SH-SY5Y (cell line): Measurements from ENCODE around the gene BMP2K.

Source experiments
- GATA2 ChIP-seq: IDR thresholded peaks from 2 replicates; pipeline ENCODE4 v1.6.1; 2011; ENCODE audit warnings: mild to moderate bottlenecking, low read depth, low read length
- GATA3 ChIP-seq: IDR thresholded peaks from 2 replicates; pipeline ENCODE4 v1.6.1; 2011; ENCODE audit warnings: low read depth, mild to moderate bottlenecking, low read length, moderate library complexity

BMP2K gene

GRCh38 chr4:78776079-78776728 lies at the start of gene BMP2K:
Gene BMP2K (plus strand): TSS chr4:78776350. CDS start chr4:78776544, 194 bp downstream.
- no peak for TF ChIP-seq GATA2
- TF ChIP-seq GATA3, result no peak

GRCh38 chr4:78726546-78726945 lies 49.6 kb upstream of the BMP2K start:
- TF ChIP-seq GATA2 (no peak), GATA3 (no peak)

GRCh38 chr4:78732332-78733104 lies 43.6 kb upstream of the BMP2K start:
- TF ChIP-seq GATA3 (no peak), GATA2 (no peak)

- no peak for TF ChIP-seq GATA2
- no peak for TF ChIP-seq GATA3
Observed at GRCh38 chr4:78734441-78735162, 41.5 kb upstream of the BMP2K start.

GRCh38 chr4:78735697-78736096 lies 40.5 kb upstream of the BMP2K start:
- TF ChIP-seq GATA3, result no peak
- TF ChIP-seq GATA2, result no peak

GRCh38 chr4:78737035-78737434 lies 39.1 kb upstream of the BMP2K start:
- TF ChIP-seq GATA3, result no peak
- no peak for TF ChIP-seq GATA2

- TF ChIP-seq GATA3 (no peak), GATA2 (no peak)
Observed at GRCh38 chr4:78737973-78738372, 38.2 kb upstream of the BMP2K start.

- TF ChIP-seq GATA2 (no peak), GATA3 (no peak)
Observed at GRCh38 chr4:78742300-78742699, 33.9 kb upstream of the BMP2K start.

- TF ChIP-seq GATA2 (no peak), GATA3 (no peak)
Observed at GRCh38 chr4:78747475-78747922, 28.7 kb upstream of the BMP2K start.

GRCh38 chr4:78748381-78748780 lies 27.8 kb upstream of the BMP2K start:
- TF ChIP-seq GATA3, result no peak
- TF ChIP-seq GATA2, result no peak

GRCh38 chr4:78749258-78749971 lies 26.7 kb upstream of the BMP2K start:
- no peak for TF ChIP-seq GATA3
- no peak for TF ChIP-seq GATA2

GRCh38 chr4:78749972-78750727 lies 26.0 kb upstream of the BMP2K start:
- TF ChIP-seq GATA3 (no peak), GATA2 (no peak)

- TF ChIP-seq GATA3 (no peak), GATA2 (no peak)
Observed at GRCh38 chr4:78753091-78753490, 23.1 kb upstream of the BMP2K start.

GRCh38 chr4:78754872-78755271 lies 21.3 kb upstream of the BMP2K start:
- TF ChIP-seq GATA2, result no peak
- TF ChIP-seq GATA3, result no peak
